ENCODE measurements around the gene GABRR2.

The GABRR2 gene

GRCh38 chr6:89302936-89303335, 12.2 kb downstream of the GABRR2 start:
- TF ChIP-seq ZNF8 (CRISPR knock-in tag; IDR thresholded peaks at IDR 0.05) (no peak), BACH2 (CRISPR knock-in tag; IDR thresholded peaks at IDR 0.05; ENCODE audit: borderline replicate concordance) (no peak), ESRRG (CRISPR knock-in tag; IDR thresholded peaks at IDR 0.05) (no peak), ZFP3 (CRISPR knock-in tag; IDR thresholded peaks at IDR 0.05) (no peak), CREB5 (CRISPR knock-in tag; IDR thresholded peaks at IDR 0.05; ENCODE audit: low read depth) (no peak), SNAI2 (CRISPR knock-in tag; IDR thresholded peaks at IDR 0.05) (no peak), TOX (CRISPR knock-in tag; IDR thresholded peaks at IDR 0.05; ENCODE audit: borderline replicate concordance) (no peak), POU6F1 (CRISPR knock-in tag; IDR thresholded peaks at IDR 0.05; ENCODE audit: borderline replicate concordance, low read depth) (no peak), TCF4 (CRISPR knock-in tag; IDR thresholded peaks at IDR 0.05; ENCODE audit: borderline replicate concordance) (no peak), GLIS3 (CRISPR knock-in tag; IDR thresholded peaks at IDR 0.05) (no peak), ARNTL (CRISPR knock-in tag; IDR thresholded peaks at IDR 0.05; ENCODE audit: borderline replicate concordance, low read depth) (no peak), ZNF565 (CRISPR knock-in tag; conservative IDR thresholded peaks at IDR 0.05; ENCODE audit: low read depth) (no peak), CSDC2 (CRISPR knock-in tag; IDR thresholded peaks at IDR 0.05) (no peak), ZNF70 (CRISPR knock-in tag; IDR thresholded peaks at IDR 0.05) (no peak), ZC3H10 (CRISPR knock-in tag; IDR thresholded peaks at IDR 0.05) (no peak), ISL1 (CRISPR knock-in tag; IDR thresholded peaks at IDR 0.05) (no peak), ZFP30 (CRISPR knock-in tag; IDR thresholded peaks at IDR 0.05) (no peak), RARB (CRISPR knock-in tag; IDR thresholded peaks at IDR 0.05) (no peak), CSRNP3 (CRISPR knock-in tag; IDR thresholded peaks at IDR 0.05) (no peak)
- ATAC-seq, result no peak

- ATAC-seq, result no peak
- TF ChIP-seq GLIS3 (CRISPR knock-in tag; IDR thresholded peaks at IDR 0.05) (no peak), CSDC2 (CRISPR knock-in tag; IDR thresholded peaks at IDR 0.05) (no peak), CREB5 (CRISPR knock-in tag; IDR thresholded peaks at IDR 0.05; ENCODE audit: low read depth) (no peak), ZNF8 (CRISPR knock-in tag; IDR thresholded peaks at IDR 0.05) (no peak), OSR1 (CRISPR knock-in tag; IDR thresholded peaks at IDR 0.05) (no peak), ZC3H10 (CRISPR knock-in tag; IDR thresholded peaks at IDR 0.05) (no peak), PATZ1 (CRISPR knock-in tag; IDR thresholded peaks at IDR 0.05; ENCODE audit: borderline replicate concordance) (no peak), ZNF565 (CRISPR knock-in tag; conservative IDR thresholded peaks at IDR 0.05; ENCODE audit: low read depth) (no peak), ZFP30 (CRISPR knock-in tag; IDR thresholded peaks at IDR 0.05) (no peak), ZNF70 (CRISPR knock-in tag; IDR thresholded peaks at IDR 0.05) (no peak), PPARA (CRISPR knock-in tag; IDR thresholded peaks at IDR 0.05; ENCODE audit: borderline replicate concordance) (no peak), BACH2 (CRISPR knock-in tag; IDR thresholded peaks at IDR 0.05; ENCODE audit: borderline replicate concordance) (no peak), RARB (CRISPR knock-in tag; IDR thresholded peaks at IDR 0.05) (no peak), TSHZ2 (CRISPR knock-in tag; IDR thresholded peaks at IDR 0.05) (no peak), ISL1 (CRISPR knock-in tag; IDR thresholded peaks at IDR 0.05) (no peak), CSRNP3 (CRISPR knock-in tag; IDR thresholded peaks at IDR 0.05) (no peak), ARNTL (CRISPR knock-in tag; IDR thresholded peaks at IDR 0.05; ENCODE audit: borderline replicate concordance, low read depth) (no peak), TOX (CRISPR knock-in tag; IDR thresholded peaks at IDR 0.05; ENCODE audit: borderline replicate concordance) (no peak), TCF4 (CRISPR knock-in tag; IDR thresholded peaks at IDR 0.05; ENCODE audit: borderline replicate concordance) (no peak)
These were observed 12.8 kb downstream of the GABRR2 start for GRCh38 chr6:89302195-89302770.
